WTC11 (cell line): Measurements from ENCODE around the gene KCND3. TPM values are rescaled to one million over a fixed set of nuclear protein-coding genes. Genes with fewer than 3 reads are reported as not detected.

Experiments used
- ATAC-seq: fragments of 200-7000 bp; cut with Tn5 transposase; 2 replicates; pipeline ENCODE4 v1.10.0; 2021; ENCODE audit warnings: mild to moderate bottlenecking, moderate library complexity
- CTCF ChIA-PET: fragments of 300-600 bp; sonication (Branson Sonifier 250); formaldehyde crosslinking; loops from one replicate; lab custom pipeline; 2021; ENCODE audit warnings: antibody characterized with exemption; lab: Charles Lee
- POLR2A ChIA-PET: fragments of 350-600 bp; sonication (Branson Sonifier 250); formaldehyde crosslinking; loops from one replicate; lab custom pipeline; 2021; ENCODE audit warnings: antibody characterized with exemption; lab: Charles Lee
- DNase-seq: peaks from one replicate; pipeline ENCODE4 v3.0.0; 2021; ENCODE audit warnings: low spot score
- H3K27ac Mint-ChIP-seq: 2 replicates; pipeline ENCODE4 v1.8.0; 2021; ENCODE audit warnings: mixed read lengths
- H3K27me3 Mint-ChIP-seq: 2 replicates; pipeline ENCODE4 v1.8.0; 2021; ENCODE audit warnings: low read depth, mild to moderate bottlenecking, moderate library complexity, mixed read lengths
- H3K36me3 Mint-ChIP-seq: 2 replicates; pipeline ENCODE4 v1.8.0; 2021; ENCODE audit warnings: mixed read lengths
- H3K4me1 Mint-ChIP-seq: 2 replicates; pipeline ENCODE4 v1.8.0; 2022; ENCODE audit warnings: mixed read lengths
- H3K4me3 Mint-ChIP-seq: 2 replicates; pipeline ENCODE4 v1.8.0; 2021; ENCODE audit warnings: mild to moderate bottlenecking, moderate library complexity, mixed read lengths
- H3K9me3 Mint-ChIP-seq: 2 replicates; pipeline ENCODE4 v1.8.0; 2021; ENCODE audit warnings: mixed read lengths
- ATF6 ChIP-seq: sonication (generic); formaldehyde crosslinking; IDR thresholded peaks from 2 replicates; pipeline ENCODE4 v1.8.1; 2023; ENCODE audit warnings: mild to moderate bottlenecking, missing genetic modification reagents
- CREB1 ChIP-seq: sonication (generic); formaldehyde crosslinking; IDR thresholded peaks from 2 replicates; pipeline ENCODE4 v1.8.0; 2023; ENCODE audit warnings: mild to moderate bottlenecking, missing genetic modification reagents
- CREM ChIP-seq: sonication (generic); formaldehyde crosslinking; IDR thresholded peaks from 2 replicates; pipeline ENCODE4 v1.8.1; 2022; ENCODE audit warnings: mild to moderate bottlenecking, missing genetic modification reagents, moderate library complexity
- FOXK1 ChIP-seq: sonication (generic); formaldehyde crosslinking; IDR thresholded peaks from 2 replicates; pipeline ENCODE4 v1.8.0; 2022; ENCODE audit warnings: mild to moderate bottlenecking, moderate library complexity, missing genetic modification reagents
- JAZF1 ChIP-seq: fragments of 250-450 bp; sonication (Bioruptor Pico); IDR thresholded peaks from 2 replicates; pipeline ENCODE4 v1.9.0; 2021; ENCODE audit warnings: moderate library complexity, mild to moderate bottlenecking, inconsistent platforms
- NR1H2 ChIP-seq: sonication (generic); formaldehyde crosslinking; IDR thresholded peaks from 2 replicates; pipeline ENCODE4 v1.9.0; 2021; ENCODE audit warnings: mild to moderate bottlenecking, moderate library complexity, missing genetic modification reagents
- RELA ChIP-seq: sonication (generic); formaldehyde crosslinking; IDR thresholded peaks from 2 replicates; pipeline ENCODE4 v1.8.1; 2022; ENCODE audit warnings: missing genetic modification reagents, mild to moderate bottlenecking, borderline replicate concordance
- SMAD3 ChIP-seq: sonication (generic); formaldehyde crosslinking; IDR thresholded peaks from 2 replicates; pipeline ENCODE4 v1.8.0; 2022; ENCODE audit warnings: missing genetic modification reagents, mild to moderate bottlenecking, borderline replicate concordance
- SMAD4 ChIP-seq: sonication (generic); formaldehyde crosslinking; IDR thresholded peaks from 2 replicates; pipeline ENCODE4 v1.8.0; 2022; ENCODE audit warnings: mild to moderate bottlenecking, missing genetic modification reagents
- STAT6 ChIP-seq: sonication (generic); formaldehyde crosslinking; conservative IDR thresholded peaks from 2 replicates; pipeline ENCODE4 v1.8.1; 2023; ENCODE audit warnings: mild to moderate bottlenecking, low read depth, missing genetic modification reagents, moderate library complexity
- TP53 ChIP-seq: sonication (generic); formaldehyde crosslinking; IDR thresholded peaks from 2 replicates; pipeline ENCODE4 v1.8.1; 2023; ENCODE audit warnings: mild to moderate bottlenecking, missing genetic modification reagents
- ZNF232 ChIP-seq: sonication (generic); formaldehyde crosslinking; IDR thresholded peaks from 2 replicates; pipeline ENCODE4 v1.8.0; 2022; ENCODE audit warnings: mild to moderate bottlenecking, missing genetic modification reagents
- ZNF396 ChIP-seq: fragments of 250-450 bp; sonication (Bioruptor Pico); IDR thresholded peaks from 2 replicates; pipeline ENCODE4 v1.8.0; 2021; ENCODE audit warnings: mild to moderate bottlenecking, moderate library complexity, borderline replicate concordance
- ZNF416 ChIP-seq: fragments of 250-450 bp; sonication (Bioruptor Pico); IDR thresholded peaks from 2 replicates; pipeline ENCODE4 v1.9.0; 2021; ENCODE audit warnings: mild to moderate bottlenecking, inconsistent platforms
- ZNF532 ChIP-seq: fragments of 250-450 bp; sonication (Bioruptor Pico); IDR thresholded peaks from 2 replicates; pipeline ENCODE4 v1.9.0; 2021; ENCODE audit warnings: mild to moderate bottlenecking, borderline replicate concordance
- total RNA-seq: library from RNA; stranded (reverse); gene quantifications from 3 replicates; pipeline ENCODE4 v1.2.3, GENCODE V29; 2021
- TF ChIP-seq, protein P1 (sequence below): sonication (generic); formaldehyde crosslinking; IDR thresholded peaks from 2 replicates; pipeline ENCODE4 v1.8.0; 2022; ENCODE audit warnings: mild to moderate bottlenecking, missing genetic modification reagents
- TF ChIP-seq, protein P2 (sequence below): sonication (generic); formaldehyde crosslinking; IDR thresholded peaks from 2 replicates; pipeline ENCODE4 v1.8.0; 2023; ENCODE audit warnings: mild to moderate bottlenecking, missing genetic modification reagents

The KCND3 gene
- total RNA-seq, 1 experiment from 2014 or later = 0.35 TPM

GRCh38 chr1:111977378-111977777 is 12.1 kb downstream of the KCND3 start:
- CTCF ChIA-PET = no interaction called here
- H3K27ac Mint-ChIP-seq = no peak overlapping the region
- DNase-seq (no peak), ATAC-seq (no peak)
- peaks cover 7% of the 10 kb centered on the region for H3K9me3 Mint-ChIP-seq
- H3K4me3 Mint-ChIP-seq = no peak overlapping the region
- H3K27me3 Mint-ChIP-seq = peaks cover 13% of the 10 kb centered on the region
- peaks cover 19% of the 10 kb centered on the region for H3K4me1 Mint-ChIP-seq
- POLR2A ChIA-PET = no interaction called here
- TF ChIP-seq, protein P1, sequence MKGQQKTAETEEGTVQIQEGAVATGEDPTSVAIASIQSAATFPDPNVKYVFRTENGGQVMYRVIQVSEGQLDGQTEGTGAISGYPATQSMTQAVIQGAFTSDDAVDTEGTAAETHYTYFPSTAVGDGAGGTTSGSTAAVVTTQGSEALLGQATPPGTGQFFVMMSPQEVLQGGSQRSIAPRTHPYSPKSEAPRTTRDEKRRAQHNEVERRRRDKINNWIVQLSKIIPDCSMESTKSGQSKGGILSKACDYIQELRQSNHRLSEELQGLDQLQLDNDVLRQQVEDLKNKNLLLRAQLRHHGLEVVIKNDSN (CRISPR knock-in tag) = no peak
- TF ChIP-seq CREB1 (no peak), ZNF396 (CRISPR knock-in tag) (no peak), ATF6 (CRISPR knock-in tag) (no peak), NR1H2 (CRISPR knock-in tag) (no peak), ZNF532 (CRISPR knock-in tag) (no peak), FOXK1 (no peak), SMAD3 (CRISPR knock-in tag) (no peak), SMAD4 (no peak), JAZF1 (CRISPR knock-in tag) (no peak), ZNF232 (CRISPR knock-in tag) (no peak), STAT6 (CRISPR knock-in tag) (no peak), CREM (no peak), RELA (no peak), ZNF416 (no peak), TP53 (CRISPR knock-in tag) (no peak)
- TF ChIP-seq, protein P2, sequence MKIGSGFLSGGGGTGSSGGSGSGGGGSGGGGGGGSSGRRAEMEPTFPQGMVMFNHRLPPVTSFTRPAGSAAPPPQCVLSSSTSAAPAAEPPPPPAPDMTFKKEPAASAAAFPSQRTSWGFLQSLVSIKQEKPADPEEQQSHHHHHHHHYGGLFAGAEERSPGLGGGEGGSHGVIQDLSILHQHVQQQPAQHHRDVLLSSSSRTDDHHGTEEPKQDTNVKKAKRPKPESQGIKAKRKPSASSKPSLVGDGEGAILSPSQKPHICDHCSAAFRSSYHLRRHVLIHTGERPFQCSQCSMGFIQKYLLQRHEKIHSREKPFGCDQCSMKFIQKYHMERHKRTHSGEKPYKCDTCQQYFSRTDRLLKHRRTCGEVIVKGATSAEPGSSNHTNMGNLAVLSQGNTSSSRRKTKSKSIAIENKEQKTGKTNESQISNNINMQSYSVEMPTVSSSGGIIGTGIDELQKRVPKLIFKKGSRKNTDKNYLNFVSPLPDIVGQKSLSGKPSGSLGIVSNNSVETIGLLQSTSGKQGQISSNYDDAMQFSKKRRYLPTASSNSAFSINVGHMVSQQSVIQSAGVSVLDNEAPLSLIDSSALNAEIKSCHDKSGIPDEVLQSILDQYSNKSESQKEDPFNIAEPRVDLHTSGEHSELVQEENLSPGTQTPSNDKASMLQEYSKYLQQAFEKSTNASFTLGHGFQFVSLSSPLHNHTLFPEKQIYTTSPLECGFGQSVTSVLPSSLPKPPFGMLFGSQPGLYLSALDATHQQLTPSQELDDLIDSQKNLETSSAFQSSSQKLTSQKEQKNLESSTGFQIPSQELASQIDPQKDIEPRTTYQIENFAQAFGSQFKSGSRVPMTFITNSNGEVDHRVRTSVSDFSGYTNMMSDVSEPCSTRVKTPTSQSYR (CRISPR knock-in tag) = no peak
- H3K36me3 Mint-ChIP-seq = no peaks in the 10 kb centered on the region
